IPS DF 19.7 (cell line): ENCODE results near the gene LRPAP1.

Experiments
- DNase-seq: peaks from one replicate; pipeline ENCODE4 v3.0.0-alpha.2; 2013; ENCODE audit warnings: low read depth, low spot score

LRPAP1 gene

DNA sequence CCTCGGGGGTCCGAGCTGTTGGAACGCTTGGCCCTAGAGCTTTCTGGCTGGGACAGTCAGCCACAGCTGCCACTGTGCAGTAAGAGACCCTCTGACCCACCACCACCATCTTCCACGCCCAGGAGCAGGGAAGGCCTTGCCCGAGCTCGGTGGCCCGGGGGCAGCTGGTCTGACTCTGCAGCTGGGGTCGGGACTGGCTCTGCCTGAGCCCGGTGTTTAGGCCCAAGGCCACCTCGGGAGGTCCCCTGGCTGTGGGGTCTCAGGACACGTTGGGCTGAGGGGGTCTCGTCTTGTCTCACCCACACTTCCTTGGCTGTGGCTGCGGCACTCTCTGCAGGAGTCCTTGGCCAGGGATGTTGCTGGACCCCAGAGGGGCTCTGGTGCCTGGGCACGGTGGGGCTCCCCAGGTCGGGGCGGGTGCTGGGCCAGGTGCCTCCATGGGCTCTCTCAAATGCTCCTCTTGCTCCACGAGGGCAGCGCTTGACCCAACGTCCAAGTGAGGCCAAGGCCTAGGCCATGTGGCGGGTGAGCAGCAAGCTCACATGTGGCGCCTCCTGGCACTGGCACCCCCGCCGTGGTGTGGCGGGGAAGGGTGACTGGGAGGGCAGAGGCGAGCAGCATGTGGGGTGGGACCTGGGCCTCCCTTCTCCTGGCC, 46.2 kb downstream of the LRPAP1 start:
- no peak for DNase-seq

DNA sequence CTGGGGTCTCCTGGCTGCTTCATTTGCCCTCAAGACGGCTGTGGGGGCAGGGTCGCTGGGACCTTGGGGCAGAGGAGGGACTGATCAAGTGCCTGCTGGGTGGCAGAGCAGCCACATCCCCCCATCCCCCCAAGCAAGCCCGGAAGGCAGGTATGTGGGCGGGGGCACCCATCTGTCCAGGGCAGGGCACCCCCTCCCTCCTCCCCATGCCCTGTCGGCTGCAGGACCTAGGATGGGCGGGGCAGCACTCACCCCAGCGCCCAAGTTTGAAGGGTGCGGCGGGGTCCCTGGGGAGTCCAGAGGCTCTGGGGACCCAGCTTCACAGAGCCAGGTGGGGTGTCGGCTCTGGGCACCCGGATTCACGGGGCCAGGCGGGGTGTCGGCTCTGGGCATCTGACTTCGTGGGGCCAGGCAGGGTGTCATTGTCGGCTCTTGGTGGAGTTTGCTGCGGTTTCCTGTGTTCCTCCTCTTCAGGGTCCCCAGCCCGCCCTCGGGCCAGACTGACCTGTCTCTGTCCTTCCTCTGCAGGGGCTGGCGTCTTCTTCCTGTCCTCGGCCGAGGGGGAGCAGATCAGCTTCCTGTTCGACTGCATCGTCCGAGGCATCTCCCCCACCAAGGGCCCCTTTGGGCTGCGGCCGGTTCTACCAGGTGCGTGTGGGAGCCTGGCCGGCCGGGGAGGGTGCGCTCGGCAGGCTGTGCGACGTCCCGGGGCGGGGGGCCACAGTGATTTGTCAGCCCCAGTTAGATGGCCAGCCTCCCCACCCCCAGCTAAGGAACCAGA, 47.0 kb downstream of the LRPAP1 start:
- no peak for DNase-seq

- DNase-seq, result no peak
These were observed 47.9 kb downstream of the LRPAP1 start for GRCh38 chr4:3484057-3484973.

DNA sequence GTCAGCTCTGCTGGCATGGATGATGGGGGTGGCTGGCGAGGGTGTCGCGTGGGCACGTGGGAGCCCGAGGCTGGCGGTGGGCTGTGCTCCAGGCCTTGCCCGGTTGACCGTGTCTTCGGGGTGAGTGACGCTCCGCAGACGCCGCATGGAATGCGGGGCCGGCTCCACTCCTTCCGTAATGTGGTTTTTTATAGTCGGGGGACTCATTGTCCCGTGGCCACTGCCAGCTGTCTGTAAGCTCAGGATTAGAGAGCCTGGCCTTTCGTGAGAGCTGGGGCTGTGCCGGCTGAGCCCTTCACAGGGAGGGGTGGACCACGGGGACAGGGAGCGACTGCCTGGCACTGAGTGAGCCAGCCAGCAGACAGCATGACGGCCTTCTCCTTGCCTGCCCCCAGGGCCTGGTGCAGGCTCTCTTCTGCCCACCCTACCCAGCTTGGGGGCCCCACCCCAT, 48.7 kb downstream of the LRPAP1 start:
- no peak for DNase-seq

- no peak for DNase-seq
These were observed 49.5 kb downstream of the LRPAP1 start for GRCh38 chr4:3482707-3483106.

DNA sequence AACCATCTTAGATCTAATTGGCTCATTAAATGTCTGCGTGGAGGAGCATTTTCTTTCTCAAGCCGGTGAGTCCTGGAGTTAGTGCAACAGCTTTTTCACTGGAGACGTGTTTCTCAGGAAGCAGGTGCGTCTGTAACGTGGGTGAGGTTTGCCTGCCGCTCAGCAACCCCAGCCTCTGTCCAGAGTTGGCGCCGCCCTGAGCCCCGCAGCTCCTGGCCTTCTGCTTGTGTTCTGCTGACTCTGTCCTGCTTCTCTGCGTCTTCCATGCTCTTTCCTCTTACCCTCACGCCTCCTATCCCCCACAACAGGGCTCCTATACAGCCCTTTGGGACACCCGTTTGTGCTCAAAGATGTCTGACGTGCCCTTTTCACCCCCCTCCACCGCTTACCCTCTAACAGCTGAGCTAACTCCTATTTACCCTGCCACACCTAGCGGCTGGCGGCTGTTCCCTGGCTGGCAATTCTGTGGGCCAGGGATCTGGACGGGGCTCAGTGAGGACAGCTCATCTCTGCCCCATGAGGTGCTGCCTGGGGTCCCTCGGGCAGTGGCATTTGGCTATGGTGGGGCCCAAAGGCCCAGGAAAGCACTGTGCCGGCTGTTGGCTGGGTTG, 50.3 kb downstream of the LRPAP1 start:
- no peak for DNase-seq

- DNase-seq, result peak; percentile 45
These were observed 51.1 kb downstream of the LRPAP1 start for GRCh38 chr4:3481113-3481531.

DNA sequence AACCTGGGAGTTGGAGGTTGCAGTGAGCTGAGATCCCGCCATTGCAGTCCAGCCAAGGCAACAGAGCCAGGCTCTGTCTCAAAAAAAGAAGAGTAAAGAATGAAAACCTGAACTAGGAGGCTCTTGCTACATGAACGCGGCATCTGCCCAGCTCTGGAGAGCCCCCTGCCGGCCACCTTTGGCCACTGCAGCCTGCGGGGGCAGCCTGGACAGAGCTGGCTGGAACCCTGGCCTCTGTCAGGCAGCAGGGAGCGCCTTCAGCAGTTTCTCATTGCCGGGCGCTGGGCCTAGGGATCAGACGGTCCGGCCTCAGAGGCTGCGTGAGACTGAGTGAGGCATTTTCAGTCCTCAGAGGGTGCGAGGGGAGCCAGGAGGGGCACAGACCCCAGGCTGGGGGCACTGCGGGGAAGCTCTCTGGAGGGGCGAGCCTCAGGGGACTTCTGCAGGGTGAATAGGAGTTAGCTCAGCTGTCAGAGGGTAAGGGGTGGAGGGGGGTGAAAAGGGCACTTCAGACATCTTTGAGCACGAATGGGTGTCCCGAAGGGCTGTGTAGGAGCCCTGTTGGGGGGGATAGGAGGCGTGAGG, 51.6 kb downstream of the LRPAP1 start:
- peak; percentile 33 for DNase-seq

- no peak for DNase-seq
These were observed 52.7 kb downstream of the LRPAP1 start for GRCh38 chr4:3479358-3480101.

GRCh38 chr4:3478446-3479357, 53.5 kb downstream of the LRPAP1 start:
- no peak for DNase-seq

GRCh38 chr4:3477750-3478430, 54.3 kb downstream of the LRPAP1 start:
- DNase-seq, result no peak

- DNase-seq, result no peak
These were observed 55.1 kb downstream of the LRPAP1 start for GRCh38 chr4:3476936-3477749.

DNA sequence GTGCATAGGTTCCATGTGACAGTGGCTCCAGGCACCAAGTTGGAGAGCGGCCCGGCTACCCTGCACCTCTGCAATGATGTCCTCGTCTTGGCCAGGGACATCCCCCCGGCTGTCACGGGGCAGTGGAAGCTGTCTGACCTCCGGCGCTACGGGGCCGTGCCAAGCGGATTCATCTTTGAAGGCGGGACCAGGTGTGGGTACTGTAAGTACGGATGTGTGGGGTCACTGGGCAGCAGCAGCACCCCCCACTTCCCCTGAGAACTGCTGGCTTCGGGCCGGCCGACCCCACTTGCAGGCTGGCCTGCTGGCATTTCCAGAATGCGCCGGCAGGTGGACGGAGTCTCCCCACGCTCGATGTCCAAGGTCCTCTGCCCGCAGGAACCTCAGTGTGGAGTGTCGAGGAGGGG, 55.9 kb downstream of the LRPAP1 start:
- DNase-seq, result no peak

DNA sequence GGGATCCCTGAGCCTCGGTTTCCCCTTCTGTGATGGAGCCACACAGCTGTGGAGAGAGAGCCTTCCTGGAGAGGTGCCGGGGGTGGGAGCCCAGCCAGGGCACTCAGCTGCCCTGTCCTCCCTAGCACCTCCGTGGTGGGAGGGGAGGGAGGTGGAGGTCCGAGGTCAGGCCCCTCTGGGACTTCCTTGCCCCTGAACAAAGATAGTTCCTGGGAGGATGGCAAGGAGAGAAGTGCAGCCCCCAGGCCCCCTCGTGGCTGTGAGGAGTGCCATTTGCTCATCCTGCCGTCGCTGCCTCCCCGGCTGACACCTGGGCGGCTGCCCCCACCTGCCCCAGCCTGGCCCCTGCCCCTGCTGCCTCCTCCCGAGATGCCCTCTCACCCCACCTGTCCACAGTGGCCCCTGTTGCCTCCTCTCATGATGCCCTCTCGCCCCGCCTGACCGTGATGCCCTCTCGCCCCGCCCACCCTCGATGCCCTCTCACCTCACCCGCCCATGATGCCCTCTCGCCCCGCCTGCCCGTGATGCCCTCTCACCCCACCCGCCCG, 56.4 kb downstream of the LRPAP1 start:
- no peak for DNase-seq

DNA sequence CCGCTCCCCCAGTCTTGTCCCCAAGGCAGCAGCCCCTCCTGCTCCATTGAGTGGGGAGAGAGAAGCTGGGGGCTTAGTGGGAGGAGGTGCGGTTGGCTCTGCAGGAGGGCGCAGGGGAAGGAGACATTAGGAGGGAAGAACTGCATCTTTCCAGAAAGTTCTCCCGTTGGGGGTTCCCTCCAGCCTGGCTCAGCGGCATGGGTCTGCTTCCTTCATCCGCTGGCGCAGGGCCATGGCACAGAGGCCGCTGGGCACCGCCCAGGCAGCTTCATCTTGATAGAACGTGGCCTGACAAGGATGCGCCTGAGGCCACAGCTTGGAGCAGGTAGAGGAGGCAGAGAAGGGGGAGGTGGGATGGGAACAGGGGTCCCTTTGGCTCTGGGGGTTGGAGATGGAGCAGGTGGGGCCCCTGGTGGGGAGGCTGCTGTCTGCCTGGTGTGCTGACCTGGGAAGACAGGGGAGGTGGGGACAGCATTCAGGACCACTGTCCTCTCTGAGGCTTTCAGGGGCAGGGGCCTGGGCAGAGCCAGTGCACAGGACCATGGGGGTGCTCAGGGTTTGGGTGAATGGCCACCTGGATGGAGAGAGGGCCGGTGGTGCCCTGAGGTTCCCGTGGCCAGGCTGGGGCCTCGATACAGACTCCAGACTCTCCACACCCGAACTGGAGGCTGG, 57.0 kb downstream of the LRPAP1 start:
- DNase-seq, result no peak

DNA sequence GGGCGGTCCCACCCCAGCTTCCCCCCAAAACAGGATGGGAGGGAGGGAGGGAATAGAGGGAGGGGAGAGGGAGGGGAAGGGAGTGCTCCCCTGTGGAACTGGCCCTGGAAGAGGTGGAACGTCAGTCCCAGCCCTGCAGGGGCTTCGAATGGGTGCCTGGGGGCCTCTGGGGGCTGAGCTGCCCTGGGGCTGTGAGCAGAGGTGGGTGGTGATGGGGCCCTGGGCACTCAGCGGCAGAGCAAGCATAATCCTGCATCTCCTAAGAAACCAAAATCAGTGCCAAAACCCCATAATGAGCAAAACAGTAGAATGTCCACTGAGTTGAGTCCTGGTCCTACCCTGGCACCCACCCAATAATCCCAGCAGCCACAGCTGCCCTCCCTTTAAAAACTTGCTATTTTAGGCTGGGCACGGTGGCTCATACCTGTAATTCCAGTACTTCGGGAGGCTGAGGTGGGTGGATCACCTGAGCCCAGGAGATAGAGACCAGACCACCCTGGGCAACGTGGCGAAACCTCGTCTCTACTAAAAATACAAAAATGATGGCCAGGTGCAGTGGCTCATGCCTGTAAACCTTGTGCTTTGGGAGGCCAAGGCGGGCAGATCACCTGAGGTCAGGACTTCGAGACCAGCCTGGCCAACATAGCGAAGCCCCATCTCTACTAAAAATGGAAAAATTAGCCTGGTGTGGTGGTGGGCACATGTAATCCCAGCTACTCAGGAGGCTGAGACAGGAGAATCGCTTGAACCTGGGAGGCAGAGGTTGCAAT, 58.0 kb downstream of the LRPAP1 start:
- no peak for DNase-seq
